Endodermal cell (in vitro differentiated cells): ENCODE results near the gene MYL5. TPM values are rescaled to one million over a fixed set of nuclear protein-coding genes. Genes with fewer than 3 reads are reported as not detected.
"Not testable (repeated sequence)": the region's sequence is repeated elsewhere in the genome, so short reads cannot be mapped to it uniquely, and the experiment has no call there.

Experiments used
- DNase-seq: peaks from one replicate; pipeline ENCODE4 v3.0.0-alpha.2; 2017
- H3K27ac ChIP-seq: 2 replicates; pipeline ENCODE4 v1.5.1; 2013; ENCODE audit warnings: mild to moderate bottlenecking, low read depth, low read length, moderate library complexity
- H3K27me3 ChIP-seq: 2 replicates; pipeline ENCODE4 v1.6.1; 2013; ENCODE audit warnings: mild to moderate bottlenecking, low read length, moderate library complexity; ENCODE audit not compliant: insufficient read depth, control insufficient read depth, poor library complexity, severe bottlenecking
- H3K36me3 ChIP-seq: 2 replicates; pipeline ENCODE4 v1.7.0; 2013; ENCODE audit warnings: mild to moderate bottlenecking, low read length, moderate library complexity; ENCODE audit not compliant: control insufficient read depth, insufficient read depth
- H3K4me1 ChIP-seq: one replicate; pipeline ENCODE4 v1.7.0; 2013; ENCODE audit warnings: low read length; ENCODE audit not compliant: control insufficient read depth, insufficient read depth
- H3K4me3 ChIP-seq: 2 replicates; pipeline ENCODE4 v1.5.1; 2013; ENCODE audit warnings: mild to moderate bottlenecking, low read length, moderate library complexity
- H3K9ac ChIP-seq: 2 replicates; pipeline ENCODE4 v1.6.1; 2013; ENCODE audit warnings: mild to moderate bottlenecking, low read length, moderate library complexity; ENCODE audit not compliant: poor library complexity, severe bottlenecking; ENCODE audit errors: extremely low read depth
- H3K9me3 ChIP-seq: 2 replicates; pipeline ENCODE4 v1.6.1; 2013; ENCODE audit warnings: mild to moderate bottlenecking, low read length, moderate library complexity; ENCODE audit not compliant: control insufficient read depth
- H3K27ac Mint-ChIP-seq: 2 replicates; pipeline ENCODE4 v1.8.0; 2020; ENCODE audit warnings: mixed read lengths
- H3K27me3 Mint-ChIP-seq: 2 replicates; pipeline ENCODE4 v1.8.0; 2021; ENCODE audit warnings: mild to moderate bottlenecking, mixed read lengths; ENCODE audit not compliant: insufficient read depth
- H3K36me3 Mint-ChIP-seq: 2 replicates; pipeline ENCODE4 v1.8.0; 2020; ENCODE audit warnings: low read depth, mixed read lengths
- H3K4me1 Mint-ChIP-seq: 2 replicates; pipeline ENCODE4 v1.8.0; 2020; ENCODE audit warnings: mixed read lengths
- H3K4me3 Mint-ChIP-seq: 2 replicates; pipeline ENCODE4 v1.8.0; 2020; ENCODE audit warnings: mild to moderate bottlenecking, moderate library complexity, mixed read lengths
- H3K9me3 Mint-ChIP-seq: 2 replicates; pipeline ENCODE4 v1.8.0; 2020; ENCODE audit warnings: mild to moderate bottlenecking, mixed read lengths
- WGBS, 2 experiments: methylation state at CpG; one replicate each; pipeline versions ENCODE4 v1.1.5 to v1.1.7; 2013; ENCODE audit warnings: missing lambda C conversion rate in 2 of 2, mixed read lengths in 1 of 2; ENCODE audit not compliant: insufficient coverage in 1 of 2, insufficient read length in 1 of 2; 5-methylcytosine and 5-hydroxymethylcytosine counted together
- total RNA-seq, 2 donors: library from RNA; stranded (reverse); fragmentation: NEBNext Ultra II Directional in 1 of 2; extraction: Animal tissue kit (Norgen Biotek cat#: 25700) in 1 of 2; gene quantifications; 2 replicates in 1 of 2; 3 replicates in 1 of 2; pipeline ENCODE4 v1.2.1, GENCODE V29; 2021
- TF ChIP-seq, protein P1 (sequence below): fragments of 200-600 bp; sonication (generic); conservative IDR thresholded peaks from 2 replicates; pipeline ENCODE4 v1.5.0; 2021; ENCODE audit warnings: antibody characterized with exemption, mild to moderate bottlenecking

Gene MYL5
- total RNA-seq, 2 donors from 2014 or later = 20.0 to 23.4 TPM

DNA sequence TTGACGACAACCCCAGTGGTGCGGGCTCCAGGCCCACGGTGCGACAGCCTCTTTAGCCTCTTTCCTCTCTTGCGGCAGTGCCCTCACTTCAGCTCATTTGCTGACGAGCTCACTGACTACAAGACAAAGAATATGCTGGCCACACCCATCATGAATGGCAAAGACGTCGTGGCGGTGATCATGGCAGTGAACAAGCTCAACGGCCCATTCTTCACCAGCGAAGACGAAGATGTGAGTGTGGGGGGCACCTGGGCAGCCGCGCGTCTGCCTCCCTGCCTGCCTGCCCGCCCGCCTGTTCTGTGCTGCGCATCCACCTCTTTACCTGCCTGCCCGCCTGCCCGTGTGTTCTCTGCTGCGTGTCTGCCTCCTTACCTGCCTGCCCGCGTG, 39.8 kb upstream of the MYL5 start:
- Histone ChIP-seq H3K36me3 (no peaks in the 10 kb centered on the region), H3K27ac (no peak overlapping the region), H3K4me1 (no peaks in the 10 kb centered on the region), H3K27me3 (no peaks in the 10 kb centered on the region), H3K4me3 (no peak overlapping the region), H3K9me3 (no peaks in the 10 kb centered on the region), H3K9ac (no peak overlapping the region)
- DNase-seq = no peak
- 82 to 87% methylated on average over 8 to 23 of the region's 23 CpGs for WGBS, 2 experiments
- Mint-ChIP-seq H3K27me3 (no peaks in the 10 kb centered on the region), H3K9me3 (peaks cover 17% of the 10 kb centered on the region), H3K4me1 (no peaks in the 10 kb centered on the region), H3K4me3 (no peak overlapping the region), H3K36me3 (no peaks in the 10 kb centered on the region), H3K27ac (no peak overlapping the region)
- TF ChIP-seq, protein P1, sequence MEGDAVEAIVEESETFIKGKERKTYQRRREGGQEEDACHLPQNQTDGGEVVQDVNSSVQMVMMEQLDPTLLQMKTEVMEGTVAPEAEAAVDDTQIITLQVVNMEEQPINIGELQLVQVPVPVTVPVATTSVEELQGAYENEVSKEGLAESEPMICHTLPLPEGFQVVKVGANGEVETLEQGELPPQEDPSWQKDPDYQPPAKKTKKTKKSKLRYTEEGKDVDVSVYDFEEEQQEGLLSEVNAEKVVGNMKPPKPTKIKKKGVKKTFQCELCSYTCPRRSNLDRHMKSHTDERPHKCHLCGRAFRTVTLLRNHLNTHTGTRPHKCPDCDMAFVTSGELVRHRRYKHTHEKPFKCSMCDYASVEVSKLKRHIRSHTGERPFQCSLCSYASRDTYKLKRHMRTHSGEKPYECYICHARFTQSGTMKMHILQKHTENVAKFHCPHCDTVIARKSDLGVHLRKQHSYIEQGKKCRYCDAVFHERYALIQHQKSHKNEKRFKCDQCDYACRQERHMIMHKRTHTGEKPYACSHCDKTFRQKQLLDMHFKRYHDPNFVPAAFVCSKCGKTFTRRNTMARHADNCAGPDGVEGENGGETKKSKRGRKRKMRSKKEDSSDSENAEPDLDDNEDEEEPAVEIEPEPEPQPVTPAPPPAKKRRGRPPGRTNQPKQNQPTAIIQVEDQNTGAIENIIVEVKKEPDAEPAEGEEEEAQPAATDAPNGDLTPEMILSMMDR = no peak

DNA sequence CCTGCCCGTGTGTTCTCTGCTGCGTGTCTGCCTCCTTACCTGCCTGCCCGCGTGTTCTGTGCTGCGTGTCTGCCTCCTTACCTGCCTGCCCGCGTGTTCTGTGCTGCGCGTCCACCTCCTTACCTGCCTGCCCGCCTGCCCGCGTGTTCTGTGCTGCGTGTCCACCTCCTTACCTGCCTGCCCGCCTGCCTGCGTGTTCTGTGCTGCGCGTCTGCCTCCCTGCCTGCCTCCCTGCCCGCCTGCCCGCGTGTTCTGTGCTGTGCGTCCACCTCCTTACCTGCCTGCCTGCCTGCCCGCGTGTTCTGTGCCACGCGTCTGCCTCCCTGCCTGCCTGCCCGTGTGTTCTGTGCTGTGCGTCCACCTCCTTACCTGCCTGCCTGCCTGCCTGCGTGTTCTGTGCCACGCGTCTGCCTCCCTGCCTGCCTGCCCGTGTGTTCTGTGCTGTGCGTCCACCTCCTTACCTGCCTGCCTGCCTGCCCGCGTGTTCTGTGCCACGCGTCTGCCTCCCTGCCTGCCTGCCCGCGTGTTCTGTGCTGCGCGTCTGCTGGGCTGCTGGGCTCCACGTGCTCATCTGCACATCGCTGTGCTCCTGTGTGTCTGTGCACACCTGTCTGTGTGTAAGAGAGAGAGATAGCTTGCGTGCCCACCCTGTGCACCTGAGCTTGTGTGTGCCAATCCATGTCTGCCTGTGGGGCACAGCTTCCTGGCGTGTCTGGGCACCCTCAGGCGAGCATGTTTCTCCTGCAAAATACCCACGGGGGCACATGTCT, 39.1 kb upstream of the MYL5 start:
- not testable (repeated sequence) for H3K27me3 Mint-ChIP-seq, H3K4me3 Mint-ChIP-seq, H3K4me1 Mint-ChIP-seq, H3K27ac ChIP-seq, H3K27me3 ChIP-seq, H3K9me3 ChIP-seq, H3K4me3 ChIP-seq, H3K27ac Mint-ChIP-seq, H3K36me3 Mint-ChIP-seq, H3K36me3 ChIP-seq, H3K9ac ChIP-seq, H3K4me1 ChIP-seq
- 92 to 94% methylated on average over 29 to 46 of the region's 46 CpGs for WGBS, 2 experiments
- peak; percentile 29 for DNase-seq
- H3K9me3 Mint-ChIP-seq = peaks cover 17% of the 10 kb centered on the region

DNA sequence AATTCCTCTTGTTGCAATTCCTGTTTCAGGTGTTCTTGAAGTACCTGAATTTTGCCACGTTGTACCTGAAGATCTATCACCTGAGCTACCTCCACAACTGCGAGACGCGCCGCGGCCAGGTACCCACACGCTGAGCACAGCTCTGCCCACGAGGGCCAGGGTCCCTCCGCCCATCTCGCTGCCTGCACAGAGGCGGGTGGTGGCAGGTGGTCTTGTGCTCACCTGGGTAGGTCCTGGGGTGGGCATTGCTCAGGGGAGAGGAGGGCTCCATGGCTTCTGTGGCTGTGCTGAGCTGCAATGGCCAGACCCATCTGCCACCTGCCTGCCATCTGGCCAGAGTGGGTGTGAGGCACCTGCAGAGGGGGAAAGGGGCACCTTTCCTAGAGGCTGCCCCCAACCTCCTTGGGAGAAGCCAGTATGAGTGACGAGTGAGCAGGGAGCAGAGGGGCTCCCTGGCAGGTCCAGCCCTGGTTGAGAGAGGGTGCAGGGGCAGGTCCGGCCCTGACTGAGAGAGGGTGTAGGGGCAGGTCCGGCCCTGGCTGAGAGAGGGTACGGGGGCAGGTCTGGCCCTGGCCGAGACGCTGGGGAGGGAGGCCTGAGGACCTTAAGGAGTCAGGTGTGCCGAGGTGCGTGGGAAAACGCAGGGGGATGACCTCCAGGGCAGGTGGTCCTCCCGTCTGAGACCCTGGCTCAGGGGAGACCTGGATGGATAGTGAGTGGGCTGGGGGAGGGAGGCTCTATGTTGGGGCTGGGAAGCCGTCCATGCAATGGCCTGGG, 38.3 kb upstream of the MYL5 start:
- no peaks in the 10 kb centered on the region for H3K36me3 ChIP-seq
- peaks cover 18% of the 10 kb centered on the region for H3K9me3 Mint-ChIP-seq
- no peaks in the 10 kb centered on the region for H3K27me3 Mint-ChIP-seq
- H3K36me3 Mint-ChIP-seq = no peaks in the 10 kb centered on the region
- H3K27ac ChIP-seq = no peak overlapping the region
- H3K4me1 Mint-ChIP-seq = no peaks in the 10 kb centered on the region
- H3K27me3 ChIP-seq = no peaks in the 10 kb centered on the region
- DNase-seq = peak; percentile 30
- H3K4me3 ChIP-seq = no peak overlapping the region
- TF ChIP-seq, protein P1 = no peak
- H3K9ac ChIP-seq = no peak overlapping the region
- H3K27ac Mint-ChIP-seq = no peak overlapping the region
- no peaks in the 10 kb centered on the region for H3K9me3 ChIP-seq
- WGBS, 2 experiments = 90% methylated on average over 12 to 22 of the region's 22 CpGs
- no peak overlapping the region for H3K4me3 Mint-ChIP-seq
- no peaks in the 10 kb centered on the region for H3K4me1 ChIP-seq
